NK-92 treated with Interleukin-12 subunit alpha and Interleukin-12 subunit beta, amount 100 ng/mL, for 24 hours (cell line): ENCODE measurements around the gene DDIT4.
"Not testable (repeated sequence)": the region's sequence is repeated elsewhere in the genome, so short reads cannot be mapped to it uniquely, and the experiment has no call there.

ENCODE experiments used
- DNase-seq: peaks from one replicate; lab custom pipeline; 2025; lab: John Stamatoyannopoulos, UW

Gene DDIT4

GRCh38 chr10:72295330-72295910, 21.7 kb downstream of the DDIT4 start:
- no peak for DNase-seq

DNA sequence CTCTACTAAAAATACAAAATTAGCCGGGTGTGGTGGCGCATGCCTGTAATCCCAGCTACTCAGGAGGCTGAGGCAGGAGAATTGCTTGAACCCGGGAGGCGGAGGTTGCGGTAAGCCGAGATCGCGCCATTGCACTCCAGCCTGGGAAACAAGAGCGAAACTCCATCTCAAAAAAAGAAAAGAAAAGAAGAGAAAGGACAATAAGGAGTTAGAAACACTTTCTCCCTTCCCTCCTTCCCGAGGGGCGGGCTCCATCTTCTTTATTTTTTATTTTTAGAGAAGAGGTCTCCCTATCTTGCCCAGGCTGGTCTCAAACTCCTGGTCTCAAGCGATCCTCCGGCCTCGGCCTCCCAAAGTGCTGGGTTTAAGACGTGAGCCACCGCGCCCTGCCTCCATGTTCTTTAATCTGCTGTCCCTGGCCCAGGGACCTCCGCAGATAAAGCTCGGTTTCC, 23.1 kb downstream of the DDIT4 start:
- DNase-seq = not testable (repeated sequence)

DNA sequence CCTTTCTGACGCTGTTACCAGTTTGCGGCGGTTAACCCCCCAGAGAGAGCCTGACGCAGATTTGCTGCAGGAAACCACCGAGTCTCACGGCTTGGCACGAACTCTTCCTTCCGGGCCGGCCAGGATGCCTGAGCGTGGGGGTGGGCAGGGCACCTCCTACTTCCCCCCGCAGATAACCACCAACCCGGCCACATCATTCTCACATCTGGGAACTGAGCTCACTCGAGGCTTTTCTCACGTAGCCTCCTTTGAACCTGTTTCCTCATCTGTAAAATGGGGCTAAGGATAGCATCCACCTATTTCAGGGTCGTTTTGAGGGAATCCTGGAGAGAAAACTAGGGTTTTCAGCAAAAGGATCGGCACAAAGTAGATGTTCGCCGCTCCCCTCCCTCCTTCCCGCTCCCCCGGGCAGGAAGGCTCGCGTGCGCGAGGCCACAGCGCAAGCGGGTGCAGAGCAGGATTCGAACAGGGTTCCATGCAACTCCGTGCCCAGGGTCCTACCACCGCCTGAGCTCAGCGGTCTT, 23.6 kb downstream of the DDIT4 start:
- DNase-seq = peak; percentile 94

DNA sequence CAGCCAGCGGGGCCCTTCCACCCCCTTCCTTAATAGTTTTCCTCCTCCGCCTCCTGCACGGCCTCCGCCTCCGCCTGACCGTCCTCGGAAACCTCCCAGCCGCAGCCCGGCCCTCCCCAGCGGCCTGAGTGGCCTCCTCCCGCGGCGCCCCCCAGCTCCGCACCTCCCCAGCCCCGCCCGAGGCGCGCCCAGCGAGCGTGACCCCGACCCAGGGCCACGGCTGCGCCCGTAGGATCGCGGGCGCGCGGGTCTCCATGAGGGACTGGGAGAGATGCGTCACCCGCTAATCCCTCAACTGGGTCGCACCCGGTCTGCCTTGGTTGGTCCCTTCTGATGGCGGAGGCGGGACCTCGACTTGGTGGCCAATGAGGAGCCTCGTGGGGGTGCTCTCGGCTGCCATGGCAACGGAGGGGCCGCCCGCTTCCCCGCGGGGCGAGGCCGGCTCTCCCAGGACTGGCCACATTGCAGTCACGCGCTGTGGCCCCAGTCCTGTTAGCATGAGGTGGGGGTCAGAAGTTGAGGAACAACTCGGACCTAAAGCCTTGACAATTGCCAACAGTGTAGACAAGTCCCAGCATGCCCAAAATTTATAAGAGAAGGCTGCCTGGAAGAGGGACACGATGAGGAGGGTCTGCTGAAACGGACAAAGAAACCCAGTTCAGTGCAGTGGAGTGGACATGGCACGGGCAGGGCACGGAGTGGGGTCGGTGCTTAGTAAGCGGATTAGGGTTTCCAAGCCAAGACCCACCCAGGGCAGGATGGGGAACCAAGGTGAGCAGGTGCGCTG, 24.3 kb downstream of the DDIT4 start:
- peak; percentile 97 for DNase-seq

DNA sequence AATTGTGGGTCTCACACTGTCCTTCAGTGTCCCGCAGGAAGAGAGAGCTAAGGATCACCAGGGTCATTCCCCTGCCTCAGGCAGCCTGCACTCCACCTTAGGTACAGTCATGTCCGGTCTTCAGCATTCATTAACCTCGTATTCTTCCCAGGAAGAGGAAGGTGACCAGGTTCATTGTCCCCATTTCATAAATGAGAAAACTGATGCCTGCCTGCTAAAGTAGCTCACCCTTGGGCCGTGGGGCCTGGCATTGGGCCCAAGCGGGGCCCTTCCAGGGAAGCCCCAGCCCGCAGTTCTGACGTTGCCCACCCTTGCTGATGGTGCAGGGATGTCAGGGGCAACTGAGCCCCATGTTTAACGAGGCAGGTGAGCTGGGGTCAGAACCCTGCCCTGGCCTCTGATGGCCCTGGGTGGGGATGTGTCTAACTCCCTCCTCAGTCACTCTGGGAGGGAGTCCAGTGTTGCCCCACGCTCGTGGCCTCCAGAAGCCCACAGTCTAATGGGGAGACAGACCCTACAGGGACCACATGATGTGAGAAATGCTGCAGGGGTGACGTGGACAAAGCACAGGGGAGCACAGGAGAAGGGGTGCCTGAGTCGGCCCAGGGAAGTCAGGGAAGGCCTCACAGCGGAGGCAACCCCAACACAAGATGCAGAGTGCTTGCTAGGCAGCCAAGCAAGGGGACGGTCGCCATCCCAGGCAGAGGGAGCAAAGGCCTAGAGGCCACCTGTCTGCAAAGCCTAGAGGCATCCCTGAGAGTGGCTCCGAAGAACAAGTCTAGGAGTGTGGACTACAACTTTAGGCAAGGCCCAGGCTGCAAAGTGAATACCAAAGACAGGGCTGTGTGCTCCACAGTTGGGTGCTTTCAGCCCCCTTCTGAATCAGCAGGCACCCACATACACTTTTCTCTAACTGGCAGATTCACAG, 25.1 kb downstream of the DDIT4 start:
- no peak for DNase-seq

DNA sequence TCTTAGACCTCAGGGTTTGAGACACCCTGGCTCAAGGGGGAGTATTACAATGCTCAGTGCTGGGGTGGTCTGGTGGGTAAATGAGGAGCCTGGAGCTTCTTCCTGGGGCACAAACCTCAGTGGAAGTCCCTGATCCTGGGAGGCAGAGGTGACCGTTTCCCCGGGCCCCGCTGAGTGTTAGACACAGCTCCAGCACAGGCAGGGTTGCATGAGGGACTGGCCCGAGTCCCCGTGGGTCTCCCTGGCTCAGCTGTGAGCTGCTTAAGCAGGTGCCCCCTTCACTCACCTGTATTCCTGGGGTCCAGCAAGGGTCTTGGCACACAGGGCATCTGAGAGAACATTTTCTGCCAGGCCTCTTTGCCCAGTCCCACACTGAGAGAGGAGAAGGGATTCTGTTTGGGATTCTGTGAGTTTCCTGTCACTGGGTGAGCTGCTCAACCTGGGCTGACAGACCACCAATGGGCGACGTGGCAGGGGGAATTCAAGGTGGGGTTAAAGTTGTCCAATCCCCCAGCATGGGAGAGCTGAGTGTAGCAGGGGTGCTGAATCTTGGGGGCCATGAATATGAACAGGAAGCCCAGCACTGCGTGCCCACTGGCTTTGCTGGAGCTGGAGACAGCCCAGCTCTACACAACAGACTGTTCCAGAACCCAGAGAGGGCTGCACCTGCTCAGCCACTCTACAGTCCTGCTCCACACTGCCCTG, 29.9 kb downstream of the DDIT4 start:
- DNase-seq = no peak

GRCh38 chr10:72306215-72306760, 32.6 kb downstream of the DDIT4 start:
- DNase-seq = no peak

- DNase-seq = not testable (repeated sequence)
Observed at GRCh38 chr10:72307711-72308110, 34.0 kb downstream of the DDIT4 start.

GRCh38 chr10:72308320-72308987, 34.7 kb downstream of the DDIT4 start:
- DNase-seq = no peak

- no peak for DNase-seq
Observed at GRCh38 chr10:72309290-72310240, 35.8 kb downstream of the DDIT4 start.

GRCh38 chr10:72310241-72310633, 36.5 kb downstream of the DDIT4 start:
- DNase-seq = no peak

DNA sequence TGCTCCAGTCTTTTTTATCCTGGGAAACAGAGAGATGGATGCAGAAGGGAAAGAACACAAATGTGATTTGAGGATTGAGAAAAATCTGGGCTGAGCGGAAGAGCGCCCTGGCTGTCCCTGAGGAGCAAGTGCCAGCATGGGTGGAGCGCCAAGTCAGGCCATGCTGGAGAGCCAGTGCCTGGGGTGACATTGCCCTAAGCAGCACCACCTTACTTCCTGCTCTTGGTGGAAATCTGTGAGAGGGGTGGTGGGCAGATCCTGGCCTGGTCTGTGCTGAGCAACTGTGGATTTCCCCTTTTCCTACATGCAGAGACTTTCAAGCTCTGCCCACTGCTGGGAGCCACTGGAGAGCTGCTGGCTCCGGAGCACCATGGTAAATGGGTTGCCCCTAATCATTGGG, 36.9 kb downstream of the DDIT4 start:
- no peak for DNase-seq

DNA sequence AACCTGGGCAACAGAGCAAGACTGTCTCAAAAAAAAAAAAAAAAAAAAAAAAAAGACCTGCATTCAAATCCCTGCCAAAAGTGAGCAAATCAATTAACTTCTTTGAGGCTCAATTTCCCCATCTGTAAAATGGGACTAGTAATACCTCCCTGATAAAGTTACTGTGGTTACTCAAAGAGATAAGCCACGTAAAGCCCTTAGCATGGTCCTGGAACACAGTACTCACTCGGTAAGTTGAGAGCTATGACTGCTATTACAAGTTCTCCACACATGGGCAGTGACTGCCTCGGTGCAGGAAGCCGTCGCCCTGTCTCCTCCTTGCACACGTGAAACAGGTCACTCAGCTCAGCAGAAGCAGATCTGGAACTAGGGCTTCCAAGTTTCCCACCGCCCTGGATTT, 37.9 kb downstream of the DDIT4 start:
- no peak for DNase-seq

DNA sequence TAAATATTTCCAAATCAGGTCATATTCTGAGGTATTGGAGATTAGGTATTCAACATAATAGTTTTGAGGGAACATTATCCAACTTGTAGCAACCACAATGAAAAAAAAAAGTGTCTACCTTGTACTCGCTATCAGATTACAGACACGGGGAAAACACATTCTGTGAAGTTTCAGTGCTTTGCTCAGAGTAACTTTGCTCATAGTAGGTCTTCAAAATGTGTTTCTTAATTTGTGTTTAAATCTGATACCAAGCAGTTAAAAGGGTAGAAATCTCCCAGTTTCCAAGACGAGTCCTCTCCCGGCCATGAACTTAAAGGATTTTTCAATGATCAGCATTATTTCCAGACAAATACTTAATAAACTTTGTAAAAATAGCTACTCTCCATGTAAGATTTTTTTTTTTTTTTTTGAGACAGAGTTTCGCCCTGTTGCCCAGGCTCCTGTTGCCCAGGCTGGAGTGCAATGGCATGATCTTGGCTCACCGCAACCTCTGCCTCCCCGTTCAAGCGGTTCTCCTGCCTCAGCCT, 39.2 kb downstream of the DDIT4 start:
- DNase-seq = no peak

DNA sequence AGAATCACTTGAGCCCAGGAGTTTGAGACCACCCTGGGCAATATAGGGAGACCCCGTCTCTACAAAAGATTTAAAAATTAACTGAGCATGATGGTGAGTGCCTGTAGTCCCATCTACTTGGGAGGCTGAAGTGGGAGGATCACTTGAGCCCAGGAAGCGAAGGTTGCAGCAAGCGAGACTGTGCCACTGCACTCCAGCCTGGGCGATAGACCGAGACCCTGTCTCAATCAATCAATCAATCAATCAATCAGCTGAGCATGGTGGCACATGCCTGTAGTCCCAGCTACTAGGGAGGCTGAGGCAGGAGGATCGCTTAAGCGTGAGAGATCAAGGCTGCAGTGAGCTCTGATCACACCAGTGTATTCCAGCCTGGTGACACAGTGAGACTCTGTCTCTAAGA, 40.5 kb downstream of the DDIT4 start:
- no peak for DNase-seq

DNA sequence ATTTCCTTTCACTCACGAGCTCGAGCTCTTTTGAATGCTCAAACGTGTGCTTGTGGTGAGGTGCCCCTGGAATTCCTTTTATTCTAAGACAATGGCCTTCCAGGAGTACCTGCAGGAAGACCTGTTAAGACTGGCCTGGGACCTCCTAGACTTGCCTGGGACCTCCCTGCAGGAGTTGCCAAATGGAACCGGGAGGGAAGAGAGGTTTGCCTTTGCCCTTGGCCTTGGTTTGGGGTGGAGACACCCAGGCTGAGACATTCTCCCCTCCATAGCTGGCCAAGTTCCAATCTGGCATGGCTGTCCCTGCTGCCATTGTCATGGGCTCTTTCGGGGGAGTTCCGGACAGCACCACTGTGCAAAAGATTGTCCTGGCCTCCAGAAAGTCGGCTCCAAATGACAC, 41.3 kb downstream of the DDIT4 start:
- no peak for DNase-seq

DNA sequence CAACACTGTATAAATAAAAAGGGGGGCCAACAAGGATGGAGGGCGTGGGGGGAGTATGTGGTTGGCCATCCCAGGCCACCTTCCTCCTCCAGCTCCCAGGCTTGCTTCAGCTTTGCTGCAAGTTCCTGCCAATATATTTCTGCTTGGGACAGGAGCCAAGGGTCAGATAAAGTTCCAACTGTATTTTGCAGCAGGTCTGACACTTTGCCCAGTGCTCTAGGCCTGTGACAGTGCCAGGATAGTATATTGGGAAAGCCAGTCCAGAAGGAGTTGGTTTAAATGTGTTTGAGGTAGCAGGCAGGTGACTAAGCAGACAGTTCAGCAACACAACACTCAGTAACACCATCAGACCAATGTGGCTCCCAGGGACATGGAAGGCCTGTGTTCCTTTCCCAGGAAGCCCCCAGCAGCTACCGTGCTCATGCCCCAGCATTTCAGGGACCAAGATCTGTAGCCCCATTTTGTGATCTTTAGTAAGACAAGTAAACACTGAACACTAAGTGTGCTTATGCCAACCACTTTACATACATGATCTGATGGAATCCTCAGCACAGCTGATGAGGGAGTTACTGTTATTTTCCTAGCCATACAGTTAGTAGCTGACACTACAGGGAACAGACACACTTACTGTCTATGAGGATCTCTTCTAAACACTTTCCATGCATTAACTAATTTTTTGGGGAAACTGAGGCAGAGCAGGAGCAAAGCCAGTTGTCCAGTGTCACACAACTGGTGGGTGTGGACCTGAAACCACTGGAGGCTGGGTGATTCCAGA, 42.1 kb downstream of the DDIT4 start:
- no peak for DNase-seq

DNA sequence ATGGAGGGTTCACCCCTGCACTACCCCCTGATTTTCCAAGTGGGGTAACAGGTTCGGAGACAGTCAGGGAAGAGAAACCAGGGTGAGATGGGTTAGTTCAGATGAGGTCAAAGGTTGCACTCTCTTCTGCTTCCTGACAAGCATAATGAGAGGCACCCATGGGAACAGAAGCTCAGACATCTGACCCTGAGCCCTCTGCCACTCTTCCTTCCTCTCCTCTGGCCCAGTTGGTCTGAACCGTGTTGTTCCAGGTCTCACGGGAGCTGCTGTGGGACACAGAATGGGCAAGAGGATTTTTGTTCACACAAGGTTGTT, 42.6 kb downstream of the DDIT4 start:
- DNase-seq = no peak
